COR-L47 (cell line): ENCODE results near the gene MPPED2.

Source experiments
- DNase-seq: peaks from one replicate; lab custom pipeline; 2025; lab: John Stamatoyannopoulos, UW

MPPED2 gene

DNA sequence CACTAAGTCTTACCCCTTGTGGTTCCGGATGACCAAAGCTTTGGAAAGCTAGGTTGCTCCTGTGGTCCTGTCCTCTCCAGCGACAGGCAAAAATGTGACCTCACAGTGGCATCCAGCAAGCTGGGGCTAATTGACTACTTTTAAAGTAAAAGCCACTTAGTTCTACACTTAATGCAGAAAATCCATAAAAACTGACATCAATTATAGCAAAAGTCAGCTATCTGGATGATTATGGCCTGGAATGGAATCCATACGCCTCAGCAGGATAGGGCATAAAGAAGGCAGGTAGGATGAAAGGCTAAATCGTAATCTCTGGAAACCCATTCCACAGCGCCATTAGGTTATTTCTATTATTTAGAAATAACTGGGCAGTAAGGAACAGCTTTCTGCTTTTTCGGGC is 171.3 kb downstream of the MPPED2 start:
- DNase-seq = no peak

DNA sequence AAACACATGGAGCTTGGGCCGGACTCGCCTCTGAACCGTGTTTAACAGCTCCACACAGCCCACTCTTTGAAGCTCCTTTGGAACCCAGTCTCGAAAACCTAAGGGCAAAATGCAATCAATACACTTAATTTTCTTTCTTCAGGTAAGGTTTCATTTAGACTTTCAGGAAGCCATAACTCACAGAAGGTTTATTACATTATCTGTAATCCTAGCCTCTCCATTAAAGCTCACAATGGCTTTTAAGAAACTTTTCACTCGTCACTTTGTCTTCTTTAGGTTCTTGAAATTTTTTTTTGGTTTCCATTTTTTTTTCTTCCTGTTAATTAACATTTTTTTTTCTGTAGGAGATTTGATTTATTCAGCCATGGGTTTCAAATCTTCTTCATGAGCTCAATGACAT is 171.9 kb downstream of the MPPED2 start:
- DNase-seq = no peak

DNA sequence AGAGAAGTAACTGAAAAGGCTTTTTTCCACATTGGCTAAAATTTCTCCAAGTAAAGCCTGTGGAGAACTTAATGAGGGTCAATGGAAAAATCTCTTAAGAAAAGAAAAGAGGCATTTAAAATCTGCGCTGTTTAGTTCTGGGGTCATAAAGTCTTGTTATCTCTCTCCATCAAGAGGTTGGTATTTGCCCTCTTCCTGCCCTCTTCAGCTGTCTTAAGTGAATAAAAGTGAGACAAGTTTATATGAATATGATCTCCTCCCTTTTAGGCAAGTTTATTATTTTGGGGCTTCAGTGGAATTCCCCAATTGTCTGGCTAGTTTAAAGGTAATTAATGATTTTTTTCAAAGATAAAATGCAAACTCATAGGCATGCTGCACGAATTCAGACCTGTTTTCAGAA is 173.6 kb downstream of the MPPED2 start:
- DNase-seq = no peak

DNA sequence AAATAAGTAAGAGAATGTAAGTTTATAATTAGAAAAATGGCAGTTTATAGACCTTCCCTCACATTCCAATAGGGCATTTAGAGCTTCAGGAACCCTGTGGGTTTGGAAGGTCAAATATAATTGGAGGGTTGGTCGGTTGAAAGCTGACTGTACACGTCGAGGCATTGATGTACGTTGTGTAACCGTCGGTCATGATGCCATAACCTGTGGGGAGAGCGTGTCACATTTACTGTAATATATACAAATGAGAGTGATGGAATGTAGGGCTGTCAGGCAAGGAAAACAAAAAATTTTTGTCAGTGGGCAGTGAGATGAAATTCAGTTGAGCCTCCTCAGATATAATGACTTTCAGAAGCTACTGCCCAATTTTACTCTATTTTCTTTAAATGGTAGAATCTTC is 174.8 kb downstream of the MPPED2 start:
- no peak for DNase-seq

DNA sequence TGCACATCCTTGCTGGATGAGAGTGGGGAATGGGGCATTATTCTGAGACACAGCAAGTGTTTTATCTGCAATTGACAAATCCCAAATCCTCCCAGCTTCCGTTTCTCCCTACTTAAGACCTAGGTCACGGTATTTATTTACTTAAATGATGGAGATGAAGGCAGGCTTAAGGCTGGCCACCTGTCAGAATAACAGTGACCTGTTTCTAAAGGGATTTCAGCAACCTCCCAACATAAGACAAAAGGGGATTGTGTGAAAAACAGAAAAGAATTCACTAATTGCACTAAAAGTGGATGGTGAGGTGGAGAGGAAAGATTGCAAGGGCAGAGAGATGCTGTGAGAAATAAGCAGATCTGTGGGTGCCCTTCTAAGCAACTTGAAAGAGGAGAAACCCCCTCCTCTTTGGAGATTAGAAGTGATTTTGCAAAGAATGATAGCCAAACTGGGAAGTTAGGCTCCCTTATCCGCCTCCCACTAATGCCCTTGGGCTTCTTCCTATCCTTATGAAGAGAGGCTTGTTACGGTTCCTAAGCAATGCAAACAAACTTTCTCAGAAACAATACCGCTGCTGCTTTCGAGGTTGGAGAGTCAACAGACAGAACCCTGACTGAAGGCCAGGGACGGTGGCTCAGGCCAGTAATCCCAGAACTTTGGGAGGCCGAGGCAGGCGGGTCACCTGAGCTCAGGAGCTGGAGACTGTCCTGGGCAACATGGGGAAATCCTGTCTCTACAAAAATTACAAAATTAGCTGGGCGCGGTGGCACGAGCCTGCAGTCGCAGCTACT is 179.0 kb downstream of the MPPED2 start:
- no peak for DNase-seq

DNA sequence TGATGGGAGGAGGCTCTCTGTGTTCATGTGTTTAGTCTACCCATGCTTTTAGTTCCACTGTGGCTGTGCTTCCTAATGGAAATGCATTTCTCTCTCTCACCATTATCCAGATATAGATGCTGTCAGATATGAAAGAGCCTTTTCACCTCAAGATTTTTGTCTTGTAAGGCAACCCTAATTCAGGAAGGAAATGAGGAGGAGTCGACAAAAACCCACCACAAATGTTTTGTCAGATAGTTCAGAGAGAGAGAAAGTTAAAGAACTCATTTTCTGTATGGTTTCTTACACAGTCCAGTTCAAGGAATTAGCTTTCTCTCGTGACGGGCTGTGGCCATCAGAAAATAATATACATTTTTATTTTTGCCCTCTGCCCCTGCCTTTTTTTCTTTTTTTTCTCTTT is 180.8 kb downstream of the MPPED2 start:
- no peak for DNase-seq

DNA sequence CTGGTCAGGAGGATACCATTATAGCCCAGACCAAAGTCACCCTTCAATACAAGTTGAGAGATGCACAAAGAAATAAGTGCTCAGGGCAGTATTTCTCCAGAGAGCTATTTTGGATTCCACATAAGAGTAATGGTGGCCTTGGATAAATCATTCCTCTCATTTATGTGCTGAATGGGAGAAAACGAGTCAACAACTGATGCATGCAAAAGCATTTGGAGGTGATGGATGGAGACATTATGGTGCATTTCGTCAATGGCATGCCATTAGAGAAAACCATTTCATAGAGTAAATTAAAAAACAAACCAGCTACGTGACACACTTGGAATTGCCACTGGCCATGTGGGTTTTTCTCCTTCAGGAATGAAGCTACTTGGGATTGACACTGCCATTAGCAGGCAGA is 182.0 kb downstream of the MPPED2 start:
- DNase-seq = no peak

DNA sequence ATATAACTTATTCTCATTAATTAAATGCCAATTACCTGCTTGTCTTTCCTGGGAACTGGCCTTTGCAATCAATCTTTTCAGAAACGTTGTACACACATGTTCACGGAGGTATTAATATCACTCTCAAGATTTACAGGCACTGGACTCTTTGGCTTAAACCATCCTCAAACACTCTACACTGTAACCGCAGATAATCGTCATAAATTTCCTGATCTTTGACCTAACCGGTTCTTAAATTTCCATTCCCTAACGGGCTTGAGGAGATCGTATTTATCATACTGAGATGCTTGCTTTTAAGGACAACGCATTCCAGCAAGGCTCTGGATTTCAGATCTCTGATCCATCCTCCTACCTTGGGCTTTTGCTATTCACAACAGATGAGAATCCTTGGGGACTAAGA is 190.4 kb downstream of the MPPED2 start:
- DNase-seq = no peak

DNA sequence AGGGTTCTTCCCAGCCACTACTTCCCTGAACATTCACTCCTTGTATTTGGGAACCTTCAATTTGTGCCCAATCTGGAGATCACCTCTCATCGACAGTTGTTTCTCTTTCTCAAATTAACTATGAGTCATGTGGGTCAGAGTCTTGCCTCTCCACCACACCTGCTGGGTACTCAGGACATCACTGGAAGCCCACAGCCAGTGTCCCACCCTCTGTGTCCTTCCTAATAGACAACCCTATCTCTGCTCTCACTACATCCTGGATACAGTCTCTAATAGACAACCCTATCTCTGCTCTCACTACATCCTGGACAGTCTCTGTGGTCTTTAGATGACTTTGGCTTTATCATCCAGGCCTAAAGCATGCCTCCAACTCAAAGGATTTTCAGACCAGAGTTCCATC is 193.1 kb downstream of the MPPED2 start:
- DNase-seq = no peak

DNA sequence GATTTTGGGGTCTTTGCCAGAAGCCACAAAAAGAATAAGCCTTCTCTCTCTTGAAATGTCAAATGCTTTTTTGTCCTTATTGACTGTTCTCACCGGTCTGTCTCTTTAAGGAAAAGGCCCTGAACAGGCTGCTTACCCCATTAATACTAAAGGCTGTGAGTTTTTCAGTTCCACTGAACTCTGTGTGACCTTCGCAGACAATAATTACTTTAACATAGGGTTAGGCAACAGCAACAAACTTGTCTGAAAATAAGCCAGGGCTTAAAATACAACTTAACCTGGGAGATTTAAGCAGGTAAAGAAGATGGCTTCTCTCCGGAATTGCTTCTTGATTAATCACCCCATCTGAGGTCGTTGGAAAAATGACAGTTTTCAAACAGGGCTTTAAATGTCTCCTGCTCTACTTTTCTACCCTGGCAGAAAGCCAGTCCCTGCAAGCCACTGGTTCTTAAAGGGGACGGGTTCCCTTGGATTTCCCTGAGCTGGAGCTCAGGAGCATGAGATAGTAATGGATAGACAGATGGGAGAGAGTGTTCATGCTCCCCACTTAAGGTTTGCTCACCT is 193.8 kb downstream of the MPPED2 start:
- no peak for DNase-seq

DNA sequence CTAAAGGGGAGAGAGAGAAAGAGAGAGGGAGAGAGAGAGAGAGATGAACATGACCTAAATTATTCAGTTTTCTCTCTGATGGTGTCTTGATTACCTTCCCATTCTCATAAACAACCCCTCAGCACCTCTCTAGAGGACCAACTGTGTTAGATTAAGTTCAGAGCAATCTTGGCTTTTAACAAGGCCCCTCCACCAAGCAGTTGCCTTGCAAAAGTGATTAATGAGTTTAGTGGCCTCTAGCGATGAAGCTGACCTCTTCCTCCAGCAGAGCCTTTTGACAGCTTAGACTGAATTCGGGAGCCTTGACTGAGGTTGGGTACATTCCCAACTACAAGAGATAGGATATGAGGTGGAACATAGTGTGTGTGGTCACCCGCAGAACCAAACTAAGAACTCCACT is 197.2 kb downstream of the MPPED2 start:
- no peak for DNase-seq

DNA sequence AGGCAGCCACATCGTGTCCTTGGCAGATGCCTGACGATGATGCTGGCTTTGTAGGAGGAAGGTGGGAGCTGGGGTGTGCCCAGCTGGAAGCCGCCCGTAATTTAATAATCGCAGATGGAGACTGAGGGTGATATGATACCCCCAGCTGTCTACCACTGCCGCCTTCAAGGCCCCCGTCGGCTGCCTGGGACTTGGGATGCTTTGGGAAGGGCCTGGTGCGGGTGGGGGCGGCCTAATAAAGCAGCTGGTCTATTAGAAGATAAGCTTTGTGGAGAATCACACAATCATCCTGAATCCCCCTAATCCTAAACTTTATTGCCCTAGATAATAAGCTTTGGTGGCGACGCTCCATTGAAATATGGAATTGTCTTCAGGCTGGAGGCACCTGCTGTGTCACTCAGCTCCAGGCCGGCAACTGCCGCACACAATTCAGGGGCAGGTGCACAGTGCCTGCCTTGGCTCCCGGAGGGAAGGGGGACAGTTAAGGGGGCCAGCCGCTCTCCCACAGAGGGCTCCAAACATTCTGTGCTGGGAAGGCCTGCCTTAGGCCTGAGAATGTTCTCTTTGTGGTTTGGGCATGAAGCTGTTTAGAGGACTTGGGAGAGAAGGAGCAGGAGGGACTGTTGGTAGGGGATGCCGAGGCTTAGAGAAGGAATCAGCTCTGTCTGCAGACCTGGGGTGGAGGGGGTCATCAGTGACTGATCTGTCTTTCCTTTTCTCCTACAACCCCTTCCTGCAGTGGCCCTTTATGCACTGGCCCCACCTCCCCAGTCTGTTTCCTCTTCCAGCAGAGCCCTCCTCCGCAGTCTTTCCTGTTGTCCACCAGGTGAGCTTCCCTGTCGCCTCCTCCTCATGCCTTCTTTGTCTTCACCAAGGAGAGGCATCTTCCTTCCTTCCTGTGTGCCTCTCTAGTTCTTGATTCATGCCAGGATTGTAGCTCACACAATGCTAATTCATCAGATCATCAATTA is 198.0 kb downstream of the MPPED2 start:
- no peak for DNase-seq

DNA sequence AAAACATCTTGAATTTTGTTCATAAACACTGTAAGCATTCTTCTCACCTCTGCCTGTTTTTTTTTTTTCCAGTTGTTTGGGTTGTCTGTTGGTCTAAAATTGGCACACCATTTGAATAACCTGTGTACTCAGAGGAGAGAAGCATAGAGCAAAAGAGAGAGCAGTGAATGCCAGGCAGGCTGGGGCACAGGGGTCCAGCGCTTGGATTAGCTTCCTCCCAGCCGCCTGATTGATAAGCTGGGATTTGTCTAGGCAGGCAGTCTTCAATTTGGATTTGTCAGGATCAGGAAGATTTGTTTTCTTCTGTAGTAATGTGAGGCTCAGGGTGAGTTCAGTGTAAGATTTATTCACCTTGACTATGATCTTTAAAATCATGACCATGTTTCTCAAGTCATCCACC is 204.3 kb downstream of the MPPED2 start:
- no peak for DNase-seq

DNA sequence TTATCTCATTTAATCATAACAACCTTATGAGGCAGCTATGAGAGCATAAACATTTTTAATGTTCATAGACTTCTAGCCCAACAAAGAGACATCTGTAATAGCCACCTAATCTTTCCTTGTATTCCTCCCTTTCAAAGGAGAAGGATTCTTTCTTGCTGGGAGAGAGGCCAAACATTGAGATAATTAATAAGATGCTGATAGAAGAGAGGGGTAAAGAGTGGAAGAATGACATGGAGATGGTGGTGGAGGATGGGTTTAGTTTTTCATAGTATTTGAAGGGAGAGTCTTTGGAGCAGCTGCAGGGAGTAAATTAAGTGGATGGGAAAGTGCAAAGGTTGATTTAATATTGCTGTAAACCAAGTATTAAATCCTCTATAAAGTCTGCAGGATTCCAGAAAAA is 205.3 kb downstream of the MPPED2 start:
- DNase-seq = no peak

DNA sequence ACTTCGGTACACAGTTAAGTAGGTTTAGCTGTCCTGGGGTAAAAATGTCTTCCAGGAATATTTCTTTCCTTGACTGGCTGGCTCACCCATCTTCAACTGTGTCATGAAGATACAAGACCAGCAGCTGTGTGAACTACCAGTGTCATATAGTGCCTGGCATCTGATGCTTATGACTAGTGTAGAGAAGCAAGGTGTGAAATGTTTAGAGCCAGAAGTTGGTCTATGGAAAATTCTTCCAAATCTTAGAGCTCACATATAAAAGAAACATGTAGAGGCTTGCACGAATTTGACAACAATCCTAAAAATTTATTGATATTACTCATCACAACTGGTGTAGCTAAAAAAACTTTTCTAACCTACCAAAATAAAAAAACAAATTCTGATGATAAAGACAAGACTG is 208.8 kb downstream of the MPPED2 start:
- DNase-seq = no peak

DNA sequence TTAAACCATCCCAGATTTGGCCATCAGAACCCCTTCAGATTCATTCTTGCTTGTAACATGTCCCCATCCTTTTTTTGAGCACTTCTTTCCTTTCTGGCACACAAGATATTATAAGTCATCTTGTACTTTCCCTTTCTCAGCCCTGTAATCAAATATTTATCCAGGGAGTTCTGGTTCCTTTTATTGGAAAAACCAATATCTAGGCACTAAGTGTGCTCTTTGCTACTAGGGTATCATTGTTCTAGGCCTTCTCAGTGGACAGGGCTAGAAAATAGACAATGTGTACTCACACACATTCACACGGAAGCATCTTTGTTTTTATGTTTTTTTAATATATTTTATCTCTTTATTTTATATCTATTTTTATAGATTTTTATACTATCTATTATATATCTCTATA is 216.0 kb downstream of the MPPED2 start:
- DNase-seq = no peak

DNA sequence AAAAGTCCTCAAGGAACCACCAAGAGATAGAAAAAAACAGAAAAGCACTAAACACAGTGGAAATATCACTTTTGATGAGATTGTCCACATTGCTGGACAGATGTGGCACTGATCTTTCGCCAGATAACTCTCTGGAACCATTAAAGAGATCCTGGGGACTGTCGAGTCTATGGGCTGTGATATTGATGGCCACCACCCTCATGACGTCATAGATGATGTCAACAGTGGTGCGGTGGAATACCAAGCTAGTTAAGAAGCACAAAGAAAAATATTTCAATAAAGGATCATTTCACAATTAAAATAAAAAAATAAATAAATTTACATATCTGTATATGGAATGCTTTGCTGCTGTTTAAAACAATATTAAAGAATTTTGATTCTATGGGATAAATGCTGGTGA is 217.8 kb downstream of the MPPED2 start:
- no peak for DNase-seq

DNA sequence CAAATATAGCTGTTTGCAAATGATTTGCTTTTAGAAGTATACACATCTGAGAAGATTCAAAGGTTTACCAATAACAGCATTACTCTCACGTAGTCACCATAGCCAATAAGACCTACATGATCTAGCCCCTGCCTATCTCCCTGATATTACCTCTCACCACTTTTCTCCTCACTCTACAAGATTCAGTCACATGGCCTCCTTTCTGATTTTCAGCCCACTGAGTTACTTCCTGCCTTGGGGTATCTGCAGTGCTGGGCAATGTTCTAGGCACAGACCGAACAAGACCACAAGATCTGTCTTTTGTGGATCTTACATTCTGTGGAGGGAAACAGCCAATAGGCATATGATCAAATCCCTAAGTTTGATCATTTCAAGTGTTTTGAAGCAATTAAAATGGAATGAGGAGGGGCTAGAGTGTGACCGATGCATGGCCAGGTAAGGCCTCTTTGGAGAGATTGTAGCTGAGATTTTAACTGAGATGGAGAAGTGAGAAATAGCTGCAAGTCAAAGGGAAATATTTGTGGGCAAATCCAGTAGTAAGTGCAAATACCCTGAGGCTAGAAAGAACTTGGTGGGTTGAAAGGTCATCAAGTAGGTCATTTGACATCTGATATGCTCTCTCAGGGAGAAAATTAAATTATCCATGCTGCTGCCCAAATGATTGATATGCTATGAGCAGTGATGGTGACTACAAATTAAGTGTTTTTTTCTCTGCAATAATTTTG is 220.2 kb downstream of the MPPED2 start:
- no peak for DNase-seq

DNA sequence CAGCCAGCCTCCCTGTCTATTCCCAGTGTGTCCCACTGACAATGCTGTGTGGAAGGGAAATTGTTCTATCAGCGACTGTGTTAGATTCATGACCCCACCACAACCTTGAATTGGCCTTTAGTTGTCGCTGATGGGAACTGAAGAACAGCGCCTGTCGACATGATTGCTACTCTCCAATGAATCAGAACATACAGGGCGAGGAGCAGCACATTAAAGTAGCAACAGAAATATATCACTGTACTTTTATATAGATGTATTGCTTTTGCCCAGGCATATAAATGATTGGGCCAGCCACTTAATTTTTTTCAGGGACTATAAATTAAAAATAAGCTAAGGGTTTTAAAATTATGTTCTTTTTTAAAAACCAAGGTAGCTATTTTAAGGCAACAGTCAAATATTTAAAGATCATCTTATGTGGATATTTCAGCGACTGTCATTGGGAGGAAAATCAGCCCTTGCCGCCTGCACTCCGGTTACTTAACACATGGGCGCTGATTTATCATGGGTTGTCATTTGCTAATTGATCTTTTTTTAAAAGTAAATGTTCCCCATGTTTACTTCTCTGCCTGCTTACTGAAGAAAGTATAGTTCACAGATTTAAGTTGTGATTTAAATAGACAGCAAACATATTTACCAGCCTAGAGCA is 221.2 kb downstream of the MPPED2 start:
- no peak for DNase-seq

DNA sequence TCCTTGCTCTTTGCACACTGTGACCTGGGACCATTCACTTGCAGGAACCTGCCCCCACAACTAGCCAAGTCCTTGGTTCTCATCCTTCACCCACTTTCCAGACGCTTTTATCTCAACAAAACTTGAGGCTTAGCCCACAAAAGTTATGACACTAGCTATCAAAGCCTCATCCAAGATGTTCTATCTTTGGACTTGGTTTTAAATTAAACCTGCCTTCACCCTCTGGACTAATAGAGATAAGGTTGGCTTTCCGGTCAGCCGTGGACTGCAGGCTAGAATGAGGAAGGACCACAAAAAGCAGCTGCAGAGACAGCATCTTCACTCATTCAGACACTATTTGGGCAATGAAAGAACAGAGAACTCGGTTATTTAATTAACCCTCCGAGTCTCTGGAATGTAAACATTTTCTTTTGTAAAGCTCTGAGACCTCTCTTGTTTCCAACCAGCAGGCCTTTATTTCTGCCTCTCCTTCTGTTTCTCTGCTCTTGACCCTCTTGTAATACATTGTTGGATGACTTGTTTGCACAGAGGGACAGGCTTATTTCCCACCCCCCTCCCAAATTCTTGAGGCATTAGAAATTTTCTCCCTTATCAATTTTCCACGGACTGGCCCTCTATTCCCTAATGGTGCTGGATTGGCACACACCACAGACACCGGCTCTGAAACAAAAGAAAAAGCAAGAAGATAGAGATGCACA is 221.9 kb downstream of the MPPED2 start:
- DNase-seq = no peak

DNA sequence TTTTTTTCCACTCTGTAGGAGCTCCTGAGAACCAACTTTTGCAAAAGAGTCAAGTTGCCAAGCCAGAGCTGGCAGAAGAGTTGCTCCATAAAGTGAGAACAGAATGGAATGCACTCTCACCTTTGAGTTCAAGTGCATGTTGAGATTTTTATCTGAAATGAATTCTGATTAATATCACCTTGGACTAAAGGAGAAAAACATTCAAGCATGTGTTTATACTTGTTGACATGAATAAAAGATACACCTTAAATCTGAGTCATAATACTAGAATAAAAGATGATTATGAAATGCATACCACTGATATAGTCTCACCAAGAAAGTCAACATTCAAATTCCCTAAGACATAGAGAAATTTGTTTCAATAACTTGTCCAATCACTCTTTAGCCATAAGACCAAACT is 225.4 kb downstream of the MPPED2 start:
- no peak for DNase-seq
